CD14-positive monocyte (primary cell): ENCODE data around the gene EYS. TPM values are rescaled to one million over a fixed set of nuclear protein-coding genes. Genes with fewer than 3 reads are reported as not detected.

Experiments used
- DNase-seq, 3 donors: peaks; one replicate each; pipeline ENCODE4 v3.0.0-alpha.2; 2011 to 2022
- H2AFZ ChIP-seq: 2 replicates; pipeline ENCODE4 v1.6.0; 2012; ENCODE audit warnings: mild to moderate bottlenecking, low read depth, low read length, inconsistent platforms; ENCODE audit not compliant: insufficient read depth, poor library complexity, severe bottlenecking
- H3K27ac ChIP-seq, 2 donors: 1 replicate in 1 of 2; 2 replicates in 1 of 2; pipeline ENCODE4 v1.5.1; 2012 to 2013; ENCODE audit warnings: low read length in 2 of 2, control low read depth in 1 of 2, inconsistent platforms in 1 of 2, low read depth in 1 of 2, mild to moderate bottlenecking in 1 of 2
- H3K27me3 ChIP-seq, 2 donors: one replicate each; pipeline versions ENCODE4 v1.6.0 to v1.6.1; 2011 to 2013; ENCODE audit warnings: low read length in 2 of 2; ENCODE audit not compliant: control insufficient read depth in 2 of 2, insufficient read depth in 2 of 2
- H3K36me3 ChIP-seq, 2 donors: replicated peaks in 1 of 2; 1 replicate in 1 of 2; 2 replicates in 1 of 2; pipeline versions ENCODE4 v1.5.1 to v1.6.1; 2012 to 2013; ENCODE audit warnings: low read length in 2 of 2, control low read depth in 1 of 2, inconsistent platforms in 1 of 2, mild to moderate bottlenecking in 1 of 2; ENCODE audit not compliant: insufficient read depth in 2 of 2, control insufficient read depth in 1 of 2
- H3K4me1 ChIP-seq, 2 donors: 1 replicate in 1 of 2; 2 replicates in 1 of 2; pipeline versions ENCODE4 v1.5.1 to v1.6.1; 2012 to 2013; ENCODE audit warnings: low read length in 2 of 2, control low read depth in 1 of 2, inconsistent platforms in 1 of 2, mild to moderate bottlenecking in 1 of 2, moderate library complexity in 1 of 2; ENCODE audit not compliant: insufficient read depth in 2 of 2, control insufficient read depth in 1 of 2
- H3K4me2 ChIP-seq: replicated peaks from 2 replicates; pipeline ENCODE3; 2012; ENCODE audit warnings: low read length, moderate library complexity, mild to moderate bottlenecking; ENCODE audit not compliant: poor library complexity, severe bottlenecking; ENCODE audit errors: extremely low read depth
- H3K4me3 ChIP-seq, 3 experiments: fragments of 200-600 bp in 1 of 3; sonication (generic) in 1 of 3; replicated peaks in 1 of 3; 1 replicate in 2 of 3; 2 replicates in 1 of 3; pipeline ENCODE4 v1.5.1; 2011 to 2013; ENCODE audit warnings: low read length in 3 of 3, mild to moderate bottlenecking in 3 of 3, control low read depth in 2 of 3, low read depth in 2 of 3, inconsistent platforms in 1 of 3, moderate library complexity in 1 of 3
- H3K79me2 ChIP-seq: 2 replicates; pipeline ENCODE4 v1.6.0; 2012; ENCODE audit warnings: mild to moderate bottlenecking, control low read depth, inconsistent platforms, low read length, moderate library complexity; ENCODE audit not compliant: insufficient read depth
- H3K9ac ChIP-seq: 2 replicates; pipeline ENCODE4 v1.6.0; 2017; ENCODE audit warnings: low read length, mild to moderate bottlenecking; ENCODE audit not compliant: insufficient read depth, poor library complexity, severe bottlenecking
- H3K9me3 ChIP-seq, 2 donors: replicated peaks in 1 of 2; 1 replicate in 1 of 2; 2 replicates in 1 of 2; pipeline versions ENCODE4 v1.5.1 to v1.6.1; 2012 to 2013; ENCODE audit warnings: low read length in 2 of 2, control low read depth in 1 of 2; ENCODE audit not compliant: control insufficient read depth in 1 of 2, insufficient read depth in 1 of 2
- H4K20me1 ChIP-seq: 2 replicates; pipeline ENCODE4 v1.6.0; 2012; ENCODE audit warnings: mild to moderate bottlenecking, low read length, control low read depth, moderate library complexity; ENCODE audit not compliant: insufficient read depth
- H3K27ac Mint-ChIP-seq, 7 donors: one replicate each; pipeline ENCODE4 v1.8.0; 2020; ENCODE audit warnings: mild to moderate bottlenecking in 7 of 7, mixed read lengths in 7 of 7, moderate library complexity in 6 of 7, inconsistent platforms in 2 of 7
- H3K27me3 Mint-ChIP-seq, 3 donors: one replicate each; pipeline ENCODE4 v1.8.0; 2021 to 2022; ENCODE audit warnings: low read depth in 3 of 3, mild to moderate bottlenecking in 3 of 3, mixed read lengths in 3 of 3, moderate library complexity in 3 of 3, inconsistent platforms in 1 of 3
- H3K36me3 Mint-ChIP-seq, 2 donors: one replicate each; pipeline ENCODE4 v1.8.0; 2020; ENCODE audit warnings: mixed read lengths in 2 of 2, inconsistent platforms in 1 of 2, mild to moderate bottlenecking in 1 of 2
- H3K4me1 Mint-ChIP-seq: one replicate; pipeline ENCODE4 v1.8.0; 2020; ENCODE audit warnings: mild to moderate bottlenecking, mixed read lengths
- H3K4me3 Mint-ChIP-seq, 2 donors: one replicate each; pipeline ENCODE4 v1.8.0; 2020; ENCODE audit warnings: mild to moderate bottlenecking in 2 of 2, mixed read lengths in 2 of 2, moderate library complexity in 1 of 2
- H3K9me3 Mint-ChIP-seq, 7 donors: one replicate each; pipeline ENCODE4 v1.8.0; 2020 to 2022; ENCODE audit warnings: mixed read lengths in 7 of 7, mild to moderate bottlenecking in 6 of 7, moderate library complexity in 6 of 7, inconsistent platforms in 2 of 7
- WGBS: methylation state at CpG from one replicate; pipeline ENCODE4 v1.1.5; 2013; ENCODE audit warnings: missing lambda C conversion rate; ENCODE audit not compliant: insufficient coverage; 5-methylcytosine and 5-hydroxymethylcytosine counted together
- intact Hi-C, 2 donors: fragments of 100-400 bp; cut with micrococcal nuclease; formaldehyde crosslinking; loops; one replicate each; pipeline versions ENCODE4 v1.15.0 to v1.15.1; 2023
- polyA plus RNA-seq, 3 donors: library from polyadenylated mRNA; depleted of rRNA in 1 of 3; unstranded in 2 of 3; stranded (reverse) in 1 of 3; fragments of 300-500 nt in 2 of 3; fragments of >200 nt in 1 of 3; fragmentation: Illumina TruSeq in 2 of 3; gene quantifications; 1 replicate in 2 of 3; 2 replicates in 1 of 3; pipeline ENCODE4 v1.2.3, GENCODE V29; 2012 to 2021
- TF ChIP-seq, protein P1 (sequence below): fragments of 200-600 bp; IDR thresholded peaks from one replicate; pipeline ENCODE4 v1.8.0; 2022; ENCODE audit warnings: antibody characterized with exemption, mild to moderate bottlenecking

Gene EYS
- polyA plus RNA-seq, 3 donors: 0.01 to 0.03 TPM; not detected in 1

DNA sequence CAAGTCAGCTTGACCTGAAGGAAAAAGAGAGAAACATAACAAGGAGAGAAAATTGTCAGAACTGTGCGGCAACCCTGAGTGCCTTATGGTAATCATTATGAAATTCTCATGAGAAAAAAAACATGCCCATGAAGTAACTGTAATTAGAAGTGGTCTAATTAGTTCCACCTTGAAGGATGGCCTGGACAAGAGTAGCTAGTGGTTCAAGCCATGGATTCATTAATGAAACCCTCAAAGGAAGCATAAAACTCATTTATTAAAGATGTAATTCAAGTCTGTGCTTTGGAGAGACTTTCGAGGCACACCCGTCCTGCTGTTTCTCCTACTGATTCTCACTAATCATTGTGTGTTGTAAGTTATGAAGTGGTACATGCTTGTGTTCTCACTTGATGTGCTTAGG, 1911.2 kb downstream of the EYS start:
- Histone ChIP-seq H3K4me2 (no peak overlapping the region), H3K9ac (no peak overlapping the region), H3K9me3 (no peaks in the 10 kb centered on the region), H3K4me1 (peaks cover 35% of the 10 kb centered on the region in 2 donors), H4K20me1 (no peaks in the 10 kb centered on the region), H3K4me3 (no peak overlapping the region), H3K27ac (no peak overlapping the region), H2AFZ (no peak overlapping the region), H3K79me2 (no peaks in the 10 kb centered on the region), H3K36me3 (no peaks in the 10 kb centered on the region), H3K27me3 (no peaks in the 10 kb centered on the region)
- H3K27ac Mint-ChIP-seq: peak overlapping the region in 1 of 7 donors; percentile 56
- intact Hi-C loops: no loop called here
- H3K36me3 Mint-ChIP-seq: no peaks in the 10 kb centered on the region
- no peaks in the 10 kb centered on the region for H3K9me3 Mint-ChIP-seq
- no peak for DNase-seq
- H3K4me1 Mint-ChIP-seq: peaks cover 45% of the 10 kb centered on the region
- 88% methylated on average over 1 of the region's 3 CpGs for WGBS
- H3K27me3 Mint-ChIP-seq: no peaks in the 10 kb centered on the region
- no peak overlapping the region for H3K4me3 Mint-ChIP-seq
- TF ChIP-seq, protein P1, sequence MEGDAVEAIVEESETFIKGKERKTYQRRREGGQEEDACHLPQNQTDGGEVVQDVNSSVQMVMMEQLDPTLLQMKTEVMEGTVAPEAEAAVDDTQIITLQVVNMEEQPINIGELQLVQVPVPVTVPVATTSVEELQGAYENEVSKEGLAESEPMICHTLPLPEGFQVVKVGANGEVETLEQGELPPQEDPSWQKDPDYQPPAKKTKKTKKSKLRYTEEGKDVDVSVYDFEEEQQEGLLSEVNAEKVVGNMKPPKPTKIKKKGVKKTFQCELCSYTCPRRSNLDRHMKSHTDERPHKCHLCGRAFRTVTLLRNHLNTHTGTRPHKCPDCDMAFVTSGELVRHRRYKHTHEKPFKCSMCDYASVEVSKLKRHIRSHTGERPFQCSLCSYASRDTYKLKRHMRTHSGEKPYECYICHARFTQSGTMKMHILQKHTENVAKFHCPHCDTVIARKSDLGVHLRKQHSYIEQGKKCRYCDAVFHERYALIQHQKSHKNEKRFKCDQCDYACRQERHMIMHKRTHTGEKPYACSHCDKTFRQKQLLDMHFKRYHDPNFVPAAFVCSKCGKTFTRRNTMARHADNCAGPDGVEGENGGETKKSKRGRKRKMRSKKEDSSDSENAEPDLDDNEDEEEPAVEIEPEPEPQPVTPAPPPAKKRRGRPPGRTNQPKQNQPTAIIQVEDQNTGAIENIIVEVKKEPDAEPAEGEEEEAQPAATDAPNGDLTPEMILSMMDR: no peak

DNA sequence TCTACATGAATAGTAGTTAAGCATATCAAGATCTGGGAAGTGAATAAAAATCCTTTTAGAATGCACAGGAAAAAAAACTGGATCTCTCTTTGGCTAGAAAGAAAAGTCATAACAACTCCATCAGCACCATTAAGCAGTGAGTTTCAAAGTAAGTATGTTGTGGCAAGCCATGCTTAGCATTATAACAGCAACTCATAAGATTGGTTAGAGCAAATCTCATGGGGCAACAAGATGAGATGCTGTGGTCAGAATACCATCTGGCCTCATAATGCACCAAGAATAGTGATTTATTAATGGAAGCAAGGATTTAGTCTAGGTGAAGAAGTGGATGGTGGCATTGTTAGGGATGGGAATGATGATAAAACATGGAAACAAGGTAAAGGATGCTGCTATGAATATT, 1912.0 kb downstream of the EYS start:
- Histone ChIP-seq H3K27me3 (no peaks in the 10 kb centered on the region), H3K27ac (peak overlapping the region in 1 of 2 donors; percentile 53), H3K79me2 (no peaks in the 10 kb centered on the region), H3K9ac (no peak overlapping the region), H3K36me3 (no peaks in the 10 kb centered on the region), H3K4me2 (peak overlapping the region; percentile 37), H2AFZ (no peak overlapping the region), H3K9me3 (no peaks in the 10 kb centered on the region), H4K20me1 (no peaks in the 10 kb centered on the region), H3K4me1 (peaks cover 35% of the 10 kb centered on the region in 2 donors), H3K4me3 (peak overlapping the region in 1 of 3 experiments; percentile 8)
- TF ChIP-seq, protein P1: no peak
- Mint-ChIP-seq H3K9me3 (no peaks in the 10 kb centered on the region), H3K4me1 (peaks cover 38% of the 10 kb centered on the region), H3K4me3 (peak overlapping the region in 1 of 2 donors; percentile 68), H3K36me3 (no peaks in the 10 kb centered on the region), H3K27ac (peak overlapping the region in 3 of 7 donors; percentile 12 to 37 (median 19)), H3K27me3 (no peaks in the 10 kb centered on the region)
- DNase-seq: no peak
- intact Hi-C loops: no loop called here
